HG03378 (cell line): ENCODE data around the gene ST6GAL2.

ENCODE experiments used
- ATAC-seq: cut with Tn5 transposase; IDR thresholded peaks from one replicate; pipeline ENCODE4 v1.9.1; 2021; ENCODE audit warnings: mild to moderate bottlenecking, moderate library complexity; ENCODE audit not compliant: unreplicated experiment

Gene ST6GAL2

GRCh38 chr2:106830191-106830590, 55.8 kb downstream of the ST6GAL2 start:
- ATAC-seq = no peak

- ATAC-seq = no peak
Measured at GRCh38 chr2:106828119-106828518, 57.8 kb downstream of the ST6GAL2 start.

GRCh38 chr2:106827158-106827557, 58.8 kb downstream of the ST6GAL2 start:
- ATAC-seq = no peak

- ATAC-seq = no peak
Measured at GRCh38 chr2:106825161-106825560, 60.8 kb downstream of the ST6GAL2 start.

GRCh38 chr2:106816974-106817373, 69.0 kb downstream of the ST6GAL2 start:
- no peak for ATAC-seq

GRCh38 chr2:106812841-106813240, 73.1 kb downstream of the ST6GAL2 start:
- ATAC-seq = no peak

- ATAC-seq = no peak
Measured at GRCh38 chr2:106812383-106812782, 73.6 kb downstream of the ST6GAL2 start.

GRCh38 chr2:106805716-106806115, 80.3 kb downstream of the ST6GAL2 start:
- no peak for ATAC-seq

GRCh38 chr2:106804161-106804560, 81.8 kb downstream of the ST6GAL2 start:
- ATAC-seq = no peak

GRCh38 chr2:106800976-106801655, 84.9 kb downstream of the ST6GAL2 start:
- no peak for ATAC-seq

GRCh38 chr2:106800180-106800579, 85.8 kb downstream of the ST6GAL2 start:
- ATAC-seq = no peak

- no peak for ATAC-seq
Measured at GRCh38 chr2:106798826-106799552, 87.0 kb downstream of the ST6GAL2 start.

- no peak for ATAC-seq
Measured at GRCh38 chr2:106797494-106797893, 88.5 kb downstream of the ST6GAL2 start.

- ATAC-seq = no peak
Measured at GRCh38 chr2:106792671-106793070, 93.3 kb downstream of the ST6GAL2 start.

GRCh38 chr2:106789185-106789584, 96.8 kb downstream of the ST6GAL2 start:
- ATAC-seq = no peak

GRCh38 chr2:106782681-106783080, 103.3 kb downstream of the ST6GAL2 start:
- ATAC-seq = no peak

- no peak for ATAC-seq
Measured at GRCh38 chr2:106781196-106781595, 104.8 kb downstream of the ST6GAL2 start.

- ATAC-seq = no peak
Measured at GRCh38 chr2:106771811-106772210, 114.2 kb downstream of the ST6GAL2 start.

- no peak for ATAC-seq
Measured at GRCh38 chr2:106770986-106771385, 115.0 kb downstream of the ST6GAL2 start.

GRCh38 chr2:106764614-106765013, 121.4 kb downstream of the ST6GAL2 start:
- ATAC-seq = no peak

- no peak for ATAC-seq
Measured at GRCh38 chr2:106759966-106760365, 126.0 kb downstream of the ST6GAL2 start.

- ATAC-seq = no peak
Measured at GRCh38 chr2:106758901-106759497, 127.0 kb downstream of the ST6GAL2 start.
